GM23248 (cell line): ENCODE measurements around the gene GDPD4.

Experiments used
- EZH2 ChIP-seq: fragments of 200-600 bp; sonication (generic); IDR thresholded peaks from 2 replicates; pipeline ENCODE4 v1.6.1; 2018; ENCODE audit warnings: antibody characterized with exemption, mild to moderate bottlenecking; ENCODE audit not compliant: insufficient read depth, poor library complexity, severe bottlenecking
- EZH2phosphoT487 ChIP-seq: fragments of 200-600 bp; sonication (generic); IDR thresholded peaks from 2 replicates; pipeline ENCODE4 v1.6.1; 2018; ENCODE audit warnings: antibody characterized with exemption, moderate library complexity, mild to moderate bottlenecking, low read depth; ENCODE audit not compliant: insufficient read depth

GRCh38 chr11:77301510-77301909, at the start of gene GDPD4:
- TF ChIP-seq EZH2 (no peak), EZH2phosphoT487 (no peak)
